HepG2 (cell line): Measurements from ENCODE around the gene C12orf43. TPM values are rescaled to one million over a fixed set of nuclear protein-coding genes. Genes with fewer than 3 reads are reported as not detected.

Experiments
- GLI4 ChIP-seq: sonication (generic); formaldehyde crosslinking; IDR thresholded peaks from 2 replicates; pipeline ENCODE4 v1.5.1; 2020; ENCODE audit warnings: missing genetic modification reagents, mild to moderate bottlenecking, moderate library complexity, borderline replicate concordance
- HMG20A ChIP-seq: IDR thresholded peaks from 2 replicates; pipeline ENCODE4 v1.6.1; 2016; ENCODE audit warnings: borderline replicate concordance
- NCOA2 ChIP-seq: sonication (generic); formaldehyde crosslinking; IDR thresholded peaks from 2 replicates; pipeline ENCODE4 v1.8.0; 2022; ENCODE audit warnings: inconsistent platforms
- NPAS2 ChIP-seq: sonication (generic); formaldehyde crosslinking; IDR thresholded peaks from 2 replicates; pipeline ENCODE4 v1.8.0; 2022; ENCODE audit warnings: mild to moderate bottlenecking, missing genetic modification reagents, borderline replicate concordance
- PRMT3 ChIP-seq: sonication (generic); formaldehyde crosslinking; IDR thresholded peaks from 2 replicates; pipeline ENCODE4 v1.8.1; 2022; ENCODE audit warnings: low read depth, mild to moderate bottlenecking, moderate library complexity, missing genetic modification reagents, borderline replicate concordance
- TCF7 ChIP-seq: sonication (generic); IDR thresholded peaks from 2 replicates; pipeline ENCODE4 v1.6.1; 2016; ENCODE audit warnings: antibody characterized with exemption, low read depth
- TOE1 ChIP-seq: sonication (generic); formaldehyde crosslinking; IDR thresholded peaks from 2 replicates; pipeline ENCODE4 v1.4.0; 2020; ENCODE audit warnings: mild to moderate bottlenecking, missing genetic modification reagents
- ZFP82 ChIP-seq: sonication (generic); formaldehyde crosslinking; IDR thresholded peaks from 2 replicates; pipeline ENCODE4 v1.5.1; 2020; ENCODE audit warnings: mild to moderate bottlenecking, missing genetic modification reagents, borderline replicate concordance
- ZFX ChIP-seq: sonication (generic); formaldehyde crosslinking; IDR thresholded peaks from 2 replicates; pipeline ENCODE4 v1.4.0; 2020; ENCODE audit warnings: mild to moderate bottlenecking, low read depth, missing genetic modification reagents, moderate library complexity
- ZNF121 ChIP-seq: sonication (generic); formaldehyde crosslinking; IDR thresholded peaks from 2 replicates; pipeline ENCODE4 v1.5.0; 2020; ENCODE audit warnings: mild to moderate bottlenecking, missing genetic modification reagents
- ZNF329 ChIP-seq: sonication (generic); formaldehyde crosslinking; IDR thresholded peaks from 2 replicates; pipeline ENCODE4 v1.9.0; 2021; ENCODE audit warnings: low read depth, mild to moderate bottlenecking, missing genetic modification reagents
- ZNF335 ChIP-seq: sonication (generic); formaldehyde crosslinking; IDR thresholded peaks from 2 replicates; pipeline ENCODE4 v1.4.0; 2020; ENCODE audit warnings: missing genetic modification reagents
- ZSCAN22 ChIP-seq: sonication (generic); formaldehyde crosslinking; IDR thresholded peaks from 2 replicates; pipeline ENCODE4 v1.4.0; 2020; ENCODE audit warnings: mild to moderate bottlenecking, missing genetic modification reagents
- ZSCAN30 ChIP-seq: sonication (generic); formaldehyde crosslinking; IDR thresholded peaks from 2 replicates; pipeline ENCODE4 v1.5.0; 2020; ENCODE audit warnings: mild to moderate bottlenecking, missing genetic modification reagents
- polyA plus RNA-seq, 8 experiments: library from polyadenylated mRNA; depleted of rRNA in 3 of 8; stranded (reverse) in 7 of 8; unstranded in 1 of 8; fragments of >200 nt; fragmentation: Illumina TruSeq in 4 of 8; extraction: Trizol in 4 of 8; gene quantifications; 2 replicates each; pipeline versions ENCODE4 v1.2.1 to v1.2.3, GENCODE V29; 2011 to 2016; ENCODE audit warnings: low read depth in 4 of 8, missing spikeins in 1 of 8, mixed read lengths in 1 of 8; ENCODE audit not compliant: insufficient read depth in 1 of 8
- total RNA-seq, 5 experiments: library from RNA; depleted of rRNA; stranded (reverse); fragments of >200 nt; fragmentation: Illumina TruSeq; extraction: Trizol; gene quantifications; 2 replicates each; pipeline ENCODE4 v1.2.3, GENCODE V29; 2016; ENCODE audit warnings: low read depth in 1 of 5
- TF ChIP-seq, protein P1 (sequence below): sonication (generic); formaldehyde crosslinking; IDR thresholded peaks from 2 replicates; pipeline ENCODE4 v1.5.0; 2020; ENCODE audit warnings: mild to moderate bottlenecking, missing genetic modification reagents, borderline replicate concordance
- TF ChIP-seq, protein P2 (sequence below): sonication (generic); formaldehyde crosslinking; IDR thresholded peaks from 2 replicates; pipeline ENCODE4 v1.4.0; 2020; ENCODE audit warnings: missing genetic modification reagents, borderline replicate concordance
- TF ChIP-seq, protein P3 (sequence below): sonication (generic); formaldehyde crosslinking; IDR thresholded peaks from 2 replicates; pipeline ENCODE4 v1.4.0; 2020; ENCODE audit warnings: missing genetic modification reagents

The C12orf43 gene
- total and polyA plus RNA-seq, 2 of the 13 experiments (the other 11 are each of a cell fraction or from before 2014, with no cell fraction given): 7.9 to 11.1 TPM

DNA sequence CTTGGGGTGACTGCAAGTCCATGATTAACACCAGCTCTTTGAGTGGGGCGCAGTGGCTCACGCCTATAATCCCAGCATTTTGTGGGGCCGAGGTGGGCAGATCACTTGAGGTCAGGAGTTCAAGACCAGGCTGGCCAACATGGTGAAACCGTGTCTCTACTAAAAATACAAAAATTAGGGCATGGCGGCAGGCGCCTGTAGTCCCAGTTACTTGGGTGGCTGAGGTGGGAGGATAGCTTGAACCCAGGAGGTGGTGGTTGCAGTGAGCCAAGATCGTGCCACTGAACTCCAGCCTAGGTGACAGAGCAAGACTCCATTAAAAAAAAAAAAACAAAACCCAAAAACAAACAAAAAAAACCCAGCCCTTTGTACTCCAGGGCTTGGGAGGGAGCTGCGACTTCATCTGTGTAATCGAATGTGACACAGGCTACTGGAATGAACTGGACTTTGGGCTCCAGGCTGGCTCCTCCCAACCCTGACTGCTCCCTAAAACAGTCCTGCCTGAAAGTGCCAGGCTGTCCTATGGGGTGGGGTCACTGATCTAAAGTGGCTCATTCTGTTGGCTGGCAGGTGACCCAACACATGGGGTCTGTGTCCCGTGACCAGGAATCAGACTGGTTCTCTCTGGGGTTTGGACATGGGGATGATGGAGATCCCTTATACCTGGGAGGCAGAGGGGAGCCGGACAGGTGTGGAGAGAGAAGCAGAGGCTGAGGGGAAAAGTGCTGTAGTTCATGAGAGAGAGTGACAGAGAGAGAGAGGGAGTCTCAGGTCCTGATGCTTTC lies 9.3 kb upstream of the C12orf43 start (continued):
- TF ChIP-seq ZSCAN30 (CRISPR knock-in tag) (0 out of 2 replicates have a peak, but pooled peaks have one; percentile 26), PRMT3 (CRISPR knock-in tag) (no peak), ZNF329 (CRISPR knock-in tag) (no peak), ZNF335 (CRISPR knock-in tag) (no peak), ZFP82 (CRISPR knock-in tag) (no peak), ZNF121 (CRISPR knock-in tag) (peak; percentile 4; the same call in 1 of the 2 replicates), ZSCAN22 (CRISPR knock-in tag) (no peak), NCOA2 (CRISPR knock-in tag) (peak; percentile 37; the same call in 1 of the 2 replicates), ZFX (CRISPR knock-in tag) (no peak), NPAS2 (no peak), HMG20A (CRISPR knock-in tag) (no peak; the same call in 1 of the 2 replicates), TCF7 (peak; percentile 31; the same call in 1 of the 2 replicates), GLI4 (CRISPR knock-in tag) (no peak), TOE1 (CRISPR knock-in tag) (no peak)
- TF ChIP-seq, protein P1, sequence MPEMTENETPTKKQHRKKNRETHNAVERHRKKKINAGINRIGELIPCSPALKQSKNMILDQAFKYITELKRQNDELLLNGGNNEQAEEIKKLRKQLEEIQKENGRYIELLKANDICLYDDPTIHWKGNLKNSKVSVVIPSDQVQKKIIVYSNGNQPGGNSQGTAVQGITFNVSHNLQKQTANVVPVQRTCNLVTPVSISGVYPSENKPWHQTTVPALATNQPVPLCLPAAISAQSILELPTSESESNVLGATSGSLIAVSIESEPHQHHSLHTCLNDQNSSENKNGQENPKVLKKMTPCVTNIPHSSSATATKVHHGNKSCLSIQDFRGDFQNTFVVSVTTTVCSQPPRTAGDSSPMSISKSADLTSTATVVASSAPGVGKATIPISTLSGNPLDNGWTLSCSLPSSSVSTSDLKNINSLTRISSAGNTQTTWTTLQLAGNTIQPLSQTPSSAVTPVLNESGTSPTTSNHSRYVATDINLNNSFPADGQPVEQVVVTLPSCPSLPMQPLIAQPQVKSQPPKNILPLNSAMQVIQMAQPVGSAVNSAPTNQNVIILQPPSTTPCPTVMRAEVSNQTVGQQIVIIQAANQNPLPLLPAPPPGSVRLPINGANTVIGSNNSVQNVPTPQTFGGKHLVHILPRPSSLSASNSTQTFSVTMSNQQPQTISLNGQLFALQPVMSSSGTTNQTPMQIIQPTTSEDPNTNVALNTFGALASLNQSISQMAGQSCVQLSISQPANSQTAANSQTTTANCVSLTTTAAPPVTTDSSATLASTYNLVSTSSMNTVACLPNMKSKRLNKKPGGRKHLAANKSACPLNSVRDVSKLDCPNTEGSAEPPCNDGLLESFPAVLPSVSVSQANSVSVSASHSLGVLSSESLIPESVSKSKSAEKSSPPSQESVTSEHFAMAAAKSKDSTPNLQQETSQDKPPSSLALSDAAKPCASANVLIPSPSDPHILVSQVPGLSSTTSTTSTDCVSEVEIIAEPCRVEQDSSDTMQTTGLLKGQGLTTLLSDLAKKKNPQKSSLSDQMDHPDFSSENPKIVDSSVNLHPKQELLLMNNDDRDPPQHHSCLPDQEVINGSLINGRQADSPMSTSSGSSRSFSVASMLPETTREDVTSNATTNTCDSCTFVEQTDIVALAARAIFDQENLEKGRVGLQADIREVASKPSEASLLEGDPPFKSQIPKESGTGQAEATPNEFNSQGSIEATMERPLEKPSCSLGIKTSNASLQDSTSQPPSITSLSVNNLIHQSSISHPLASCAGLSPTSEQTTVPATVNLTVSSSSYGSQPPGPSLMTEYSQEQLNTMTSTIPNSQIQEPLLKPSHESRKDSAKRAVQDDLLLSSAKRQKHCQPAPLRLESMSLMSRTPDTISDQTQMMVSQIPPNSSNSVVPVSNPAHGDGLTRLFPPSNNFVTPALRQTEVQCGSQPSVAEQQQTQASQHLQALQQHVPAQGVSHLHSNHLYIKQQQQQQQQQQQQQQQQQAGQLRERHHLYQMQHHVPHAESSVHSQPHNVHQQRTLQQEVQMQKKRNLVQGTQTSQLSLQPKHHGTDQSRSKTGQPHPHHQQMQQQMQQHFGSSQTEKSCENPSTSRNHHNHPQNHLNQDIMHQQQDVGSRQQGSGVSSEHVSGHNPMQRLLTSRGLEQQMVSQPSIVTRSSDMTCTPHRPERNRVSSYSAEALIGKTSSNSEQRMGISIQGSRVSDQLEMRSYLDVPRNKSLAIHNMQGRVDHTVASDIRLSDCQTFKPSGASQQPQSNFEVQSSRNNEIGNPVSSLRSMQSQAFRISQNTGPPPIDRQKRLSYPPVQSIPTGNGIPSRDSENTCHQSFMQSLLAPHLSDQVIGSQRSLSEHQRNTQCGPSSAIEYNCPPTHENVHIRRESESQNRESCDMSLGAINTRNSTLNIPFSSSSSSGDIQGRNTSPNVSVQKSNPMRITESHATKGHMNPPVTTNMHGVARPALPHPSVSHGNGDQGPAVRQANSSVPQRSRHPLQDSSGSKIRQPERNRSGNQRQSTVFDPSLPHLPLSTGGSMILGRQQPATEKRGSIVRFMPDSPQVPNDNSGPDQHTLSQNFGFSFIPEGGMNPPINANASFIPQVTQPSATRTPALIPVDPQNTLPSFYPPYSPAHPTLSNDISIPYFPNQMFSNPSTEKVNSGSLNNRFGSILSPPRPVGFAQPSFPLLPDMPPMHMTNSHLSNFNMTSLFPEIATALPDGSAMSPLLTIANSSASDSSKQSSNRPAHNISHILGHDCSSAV: no peak
- TF ChIP-seq, protein P2, sequence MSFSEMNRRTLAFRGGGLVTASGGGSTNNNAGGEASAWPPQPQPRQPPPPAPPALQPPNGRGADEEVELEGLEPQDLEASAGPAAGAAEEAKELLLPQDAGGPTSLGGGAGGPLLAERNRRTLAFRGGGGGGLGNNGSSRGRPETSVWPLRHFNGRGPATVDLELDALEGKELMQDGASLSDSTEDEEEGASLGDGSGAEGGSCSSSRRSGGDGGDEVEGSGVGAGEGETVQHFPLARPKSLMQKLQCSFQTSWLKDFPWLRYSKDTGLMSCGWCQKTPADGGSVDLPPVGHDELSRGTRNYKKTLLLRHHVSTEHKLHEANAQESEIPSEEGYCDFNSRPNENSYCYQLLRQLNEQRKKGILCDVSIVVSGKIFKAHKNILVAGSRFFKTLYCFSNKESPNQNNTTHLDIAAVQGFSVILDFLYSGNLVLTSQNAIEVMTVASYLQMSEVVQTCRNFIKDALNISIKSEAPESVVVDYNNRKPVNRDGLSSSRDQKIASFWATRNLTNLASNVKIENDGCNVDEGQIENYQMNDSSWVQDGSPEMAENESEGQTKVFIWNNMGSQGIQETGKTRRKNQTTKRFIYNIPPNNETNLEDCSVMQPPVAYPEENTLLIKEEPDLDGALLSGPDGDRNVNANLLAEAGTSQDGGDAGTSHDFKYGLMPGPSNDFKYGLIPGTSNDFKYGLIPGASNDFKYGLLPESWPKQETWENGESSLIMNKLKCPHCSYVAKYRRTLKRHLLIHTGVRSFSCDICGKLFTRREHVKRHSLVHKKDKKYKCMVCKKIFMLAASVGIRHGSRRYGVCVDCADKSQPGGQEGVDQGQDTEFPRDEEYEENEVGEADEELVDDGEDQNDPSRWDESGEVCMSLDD (CRISPR knock-in tag): peak; percentile 70; the same call in 1 of the 2 replicates
- TF ChIP-seq, protein P3, sequence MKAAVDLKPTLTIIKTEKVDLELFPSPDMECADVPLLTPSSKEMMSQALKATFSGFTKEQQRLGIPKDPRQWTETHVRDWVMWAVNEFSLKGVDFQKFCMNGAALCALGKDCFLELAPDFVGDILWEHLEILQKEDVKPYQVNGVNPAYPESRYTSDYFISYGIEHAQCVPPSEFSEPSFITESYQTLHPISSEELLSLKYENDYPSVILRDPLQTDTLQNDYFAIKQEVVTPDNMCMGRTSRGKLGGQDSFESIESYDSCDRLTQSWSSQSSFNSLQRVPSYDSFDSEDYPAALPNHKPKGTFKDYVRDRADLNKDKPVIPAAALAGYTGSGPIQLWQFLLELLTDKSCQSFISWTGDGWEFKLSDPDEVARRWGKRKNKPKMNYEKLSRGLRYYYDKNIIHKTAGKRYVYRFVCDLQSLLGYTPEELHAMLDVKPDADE (CRISPR knock-in tag): no peak
